ENCODE results near the gene MAD1L1.

MAD1L1 gene

DNA sequence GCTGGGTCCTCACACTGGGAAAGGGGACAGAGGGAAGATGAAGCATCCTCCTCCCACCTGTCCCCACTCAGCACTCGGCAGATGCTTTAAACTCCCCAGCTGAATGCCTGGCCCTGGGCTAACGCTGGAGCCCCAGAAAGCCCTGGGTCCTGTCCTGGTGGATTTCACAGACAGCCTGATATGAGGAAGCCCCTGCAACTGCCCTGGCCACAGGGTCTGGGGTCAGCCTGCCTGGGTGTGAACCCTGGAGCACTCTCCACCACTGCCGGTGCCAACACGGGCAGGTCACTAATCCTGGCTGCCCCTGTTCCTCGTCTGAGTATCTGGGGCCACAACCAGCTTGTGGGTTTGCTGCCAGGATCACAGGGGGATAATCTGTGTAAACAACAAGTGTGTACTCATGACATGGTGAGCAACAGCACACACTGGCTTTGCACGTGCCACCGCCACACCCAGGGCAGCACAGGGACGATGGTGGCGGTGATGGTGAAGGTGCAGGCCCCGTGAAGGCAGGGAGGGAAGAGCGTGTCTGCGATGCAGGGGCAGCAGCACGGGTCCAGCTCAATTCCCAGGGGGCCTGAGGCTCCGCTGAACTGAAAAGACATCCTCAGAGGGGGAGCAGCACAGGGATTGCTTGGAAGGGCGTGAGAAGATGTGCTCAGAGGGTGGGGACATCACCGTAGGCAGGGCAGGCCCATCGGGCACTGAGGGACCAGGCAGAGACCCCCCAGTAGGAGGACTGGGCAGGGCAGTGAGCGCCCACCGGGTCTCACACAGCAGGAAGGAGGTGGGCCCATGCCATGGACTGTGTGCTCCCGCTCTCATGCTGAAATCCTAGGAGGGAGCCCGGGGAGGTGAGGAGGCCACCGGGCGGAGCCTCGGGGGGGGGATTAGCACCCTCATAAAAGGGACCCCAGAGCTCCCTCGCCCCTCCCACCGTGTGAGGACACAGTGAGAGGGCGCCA, 238.7 kb downstream of the MAD1L1 start:
- DNase-seq = no peak

DNA sequence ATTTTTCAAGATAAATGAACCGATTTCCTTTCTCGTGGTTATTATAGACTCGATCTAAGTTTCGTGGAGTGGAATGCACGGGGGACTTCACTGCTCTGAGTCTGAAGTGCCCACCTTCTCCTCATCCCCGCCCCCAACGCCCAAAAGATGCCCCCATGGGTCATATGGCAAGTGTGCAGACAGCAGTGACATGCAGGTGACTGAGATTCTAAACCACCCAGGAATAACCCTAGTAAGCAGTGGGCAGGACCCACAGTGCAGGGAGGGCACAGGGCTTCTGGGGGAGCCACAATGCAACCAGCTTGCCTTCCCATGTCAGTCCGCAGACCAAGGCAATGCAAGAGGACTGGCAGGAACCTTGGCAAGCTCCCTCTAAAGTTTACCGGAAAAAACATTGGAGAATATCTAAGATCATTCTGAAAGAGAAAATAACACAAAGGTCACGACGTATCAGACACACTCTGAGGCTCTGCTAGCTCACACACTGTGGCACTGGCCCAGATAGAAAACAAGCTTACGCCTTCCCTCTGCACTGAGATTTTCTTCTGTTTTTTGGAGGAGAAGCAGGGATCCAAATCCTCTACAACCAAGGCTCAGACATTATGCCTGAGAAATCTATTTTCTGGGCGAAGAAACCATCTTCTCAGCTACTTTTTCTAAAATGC, 239.6 kb downstream of the MAD1L1 start:
- DNase-seq = no peak

- DNase-seq = no peak
Observed at GRCh38 chr7:1992554-1992953, 240.2 kb downstream of the MAD1L1 start.

DNA sequence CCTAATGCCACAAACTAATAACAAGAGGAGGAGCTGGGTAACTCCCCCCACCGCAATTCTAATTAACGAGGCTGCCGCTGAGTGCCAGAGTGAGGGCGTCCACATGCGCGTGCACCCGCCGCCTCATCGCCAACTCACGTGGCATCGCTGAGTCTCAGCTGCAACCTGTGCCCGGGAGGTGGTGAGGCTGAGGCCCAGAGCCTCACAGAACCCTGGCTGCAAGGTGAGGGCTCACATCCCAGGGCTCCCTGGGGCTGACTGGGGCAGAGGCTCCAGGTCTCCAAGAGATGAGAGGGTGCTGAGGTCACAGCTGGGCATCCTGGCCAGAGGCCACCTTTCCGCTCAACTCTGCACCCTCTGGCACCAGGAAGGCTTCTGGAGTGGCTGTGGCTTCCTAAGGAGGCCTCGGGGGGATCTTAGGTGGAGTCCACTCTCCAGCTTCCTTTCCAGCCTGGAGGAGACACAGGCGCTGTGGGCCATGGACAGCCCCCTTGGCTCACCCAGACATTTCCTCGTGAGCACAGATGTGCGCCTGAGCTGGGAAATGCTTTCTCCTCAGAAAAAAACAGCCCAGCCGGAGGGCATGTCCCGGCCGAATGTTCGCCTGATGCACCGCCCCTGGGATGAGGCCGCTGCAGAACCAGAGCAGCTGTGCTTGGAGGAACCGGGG, 242.6 kb downstream of the MAD1L1 start:
- DNase-seq = no peak

DNA sequence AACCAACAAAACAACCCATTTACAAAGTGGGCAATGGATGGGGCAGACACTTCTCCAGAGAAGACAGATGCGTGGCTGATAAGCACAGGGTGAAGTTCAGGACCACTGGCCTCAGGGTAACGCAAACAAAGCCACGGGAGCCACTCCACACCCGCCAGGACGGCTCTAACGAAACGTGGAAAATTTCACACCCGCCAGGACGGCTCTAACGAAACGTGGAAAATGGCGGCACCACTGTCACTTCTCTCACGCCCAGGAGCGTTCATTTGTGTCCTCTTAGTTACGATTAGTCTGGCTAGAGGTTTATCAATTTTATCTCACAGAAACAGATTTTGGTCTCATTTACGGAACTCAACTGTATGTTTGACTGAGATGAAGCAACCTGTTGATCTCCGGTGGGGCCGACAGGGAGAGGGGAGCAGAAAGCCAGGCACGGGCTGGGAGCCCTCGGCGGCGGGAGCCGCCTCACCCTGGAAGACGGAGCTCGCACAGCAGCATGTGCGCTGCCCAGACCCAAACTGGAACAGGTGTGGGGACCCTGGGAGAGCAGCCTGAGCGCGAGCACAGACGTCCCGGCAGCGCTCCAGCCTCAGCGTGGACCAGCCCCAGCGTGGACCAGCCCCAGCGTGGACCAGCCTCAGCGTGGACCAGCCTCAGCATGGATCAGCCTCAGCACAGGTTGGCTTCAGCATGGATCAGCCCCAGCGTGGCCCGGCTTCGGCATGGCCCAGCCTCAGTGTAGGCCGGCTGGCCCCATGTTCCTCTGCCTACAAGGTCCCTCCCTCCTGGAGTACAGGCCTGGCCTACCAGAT, 243.5 kb downstream of the MAD1L1 start:
- no peak for DNase-seq

DNA sequence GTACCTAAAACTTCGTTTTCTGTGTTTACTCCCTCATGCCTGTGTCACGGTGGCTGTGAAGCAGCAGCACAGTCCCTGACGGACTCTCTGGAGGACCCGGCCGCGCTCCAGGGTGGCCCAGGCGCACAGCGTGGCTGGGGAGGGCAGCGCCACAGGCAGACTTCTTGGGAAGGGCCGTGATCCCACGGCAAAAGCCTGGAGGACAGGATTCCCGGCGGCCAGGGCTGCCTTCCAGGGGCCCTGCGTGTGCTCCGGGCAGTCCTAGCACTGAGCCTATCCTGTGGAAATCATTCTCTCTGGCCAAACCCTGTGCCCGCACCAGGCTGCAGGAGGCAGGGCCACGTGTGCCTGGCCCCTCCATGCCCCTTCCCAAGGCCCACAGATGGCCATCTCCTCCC, 244.2 kb downstream of the MAD1L1 start:
- DNase-seq = no peak

DNA sequence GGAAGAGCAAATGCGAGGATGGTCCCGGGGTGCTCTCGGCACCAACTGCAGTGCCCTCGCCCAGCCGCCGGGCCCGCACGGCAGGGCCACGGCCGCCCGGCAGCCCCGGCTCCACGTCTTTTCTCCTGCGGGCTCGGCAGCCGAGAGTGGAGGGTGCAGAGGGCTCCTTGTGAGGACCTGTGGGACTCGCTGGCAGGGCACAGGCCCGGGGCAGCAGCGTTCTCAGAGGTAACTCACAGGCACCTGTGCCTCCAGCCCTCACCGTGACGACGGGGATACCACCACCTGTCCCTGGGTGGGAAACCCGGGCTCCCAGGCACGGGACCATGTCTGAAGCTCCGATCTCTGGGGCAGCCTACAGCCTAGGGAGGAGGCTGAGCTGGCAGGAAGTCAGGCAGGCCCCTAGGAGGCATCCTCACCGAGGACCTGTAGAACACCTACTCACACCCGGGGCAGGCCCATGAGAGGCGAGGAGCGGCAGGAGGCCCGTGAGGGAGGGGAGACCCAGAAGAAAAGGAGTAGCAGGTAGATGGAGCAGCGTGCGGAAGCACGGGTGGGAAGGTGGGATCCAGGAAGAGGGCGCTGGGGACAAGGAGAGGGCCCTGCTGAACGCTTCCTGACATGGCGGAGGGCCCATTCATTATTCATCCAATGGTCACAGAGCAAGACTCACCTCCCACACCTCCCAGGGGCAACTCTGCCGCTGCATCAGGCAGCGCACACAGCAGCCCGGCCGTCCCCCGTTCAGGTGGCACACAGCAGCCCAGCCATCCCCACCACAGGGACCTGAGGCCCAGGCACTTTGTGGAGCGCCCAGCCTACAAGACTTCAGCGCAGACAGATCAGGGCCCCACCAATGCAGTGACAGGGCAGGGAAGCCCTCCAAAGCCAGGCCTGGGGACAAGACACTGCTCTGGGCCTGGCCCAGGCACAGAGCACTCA, 244.9 kb downstream of the MAD1L1 start:
- DNase-seq = no peak

DNA sequence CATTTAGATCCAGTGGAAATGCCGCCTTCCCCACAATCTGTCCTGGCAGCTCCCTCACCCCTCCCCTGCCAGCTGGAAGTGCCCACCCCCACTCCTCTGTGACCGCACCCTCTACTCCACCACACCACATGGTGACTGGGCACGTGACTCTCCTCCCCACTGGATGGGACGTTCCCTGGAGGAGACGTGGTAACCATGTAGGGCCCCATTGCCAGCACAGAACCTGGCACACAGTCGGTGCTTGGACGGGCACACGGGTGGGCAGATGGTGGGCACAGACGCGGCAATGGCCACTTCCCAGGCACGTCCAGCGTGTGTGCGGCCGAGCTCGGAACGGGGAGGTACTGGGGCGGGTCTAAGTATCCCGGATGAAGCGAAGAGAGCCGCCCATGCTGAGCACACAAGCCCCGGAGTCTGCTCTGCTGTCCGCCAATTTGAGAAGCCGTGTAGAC, 245.6 kb downstream of the MAD1L1 start:
- no peak for DNase-seq

GRCh38 chr7:1986366-1987083, 246.2 kb downstream of the MAD1L1 start:
- DNase-seq = no peak

- no peak for DNase-seq
Observed at GRCh38 chr7:1985936-1986335, 246.8 kb downstream of the MAD1L1 start.

- DNase-seq = no peak
Observed at GRCh38 chr7:1985042-1985441, 247.7 kb downstream of the MAD1L1 start.

DNA sequence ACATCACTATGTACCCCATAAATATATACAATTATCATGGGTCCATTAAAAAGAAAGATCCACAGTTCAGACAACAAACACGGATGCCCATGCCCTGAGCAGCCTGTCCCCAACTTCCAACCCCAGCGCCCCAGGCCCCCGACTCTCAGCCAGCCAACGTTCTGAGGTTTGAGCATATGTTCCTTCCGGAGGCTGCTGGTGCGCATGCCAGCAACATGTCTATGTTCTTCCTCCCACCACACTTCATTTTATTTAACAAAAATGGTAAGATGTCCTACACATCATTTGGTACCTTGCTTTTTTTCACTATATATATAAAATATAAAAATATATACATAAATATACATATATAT, 250.9 kb downstream of the MAD1L1 start:
- DNase-seq = no peak

GRCh38 chr7:1981201-1981877, 251.4 kb downstream of the MAD1L1 start:
- no peak for DNase-seq

- no peak for DNase-seq
Observed at GRCh38 chr7:1979591-1980560, 252.9 kb downstream of the MAD1L1 start.

DNA sequence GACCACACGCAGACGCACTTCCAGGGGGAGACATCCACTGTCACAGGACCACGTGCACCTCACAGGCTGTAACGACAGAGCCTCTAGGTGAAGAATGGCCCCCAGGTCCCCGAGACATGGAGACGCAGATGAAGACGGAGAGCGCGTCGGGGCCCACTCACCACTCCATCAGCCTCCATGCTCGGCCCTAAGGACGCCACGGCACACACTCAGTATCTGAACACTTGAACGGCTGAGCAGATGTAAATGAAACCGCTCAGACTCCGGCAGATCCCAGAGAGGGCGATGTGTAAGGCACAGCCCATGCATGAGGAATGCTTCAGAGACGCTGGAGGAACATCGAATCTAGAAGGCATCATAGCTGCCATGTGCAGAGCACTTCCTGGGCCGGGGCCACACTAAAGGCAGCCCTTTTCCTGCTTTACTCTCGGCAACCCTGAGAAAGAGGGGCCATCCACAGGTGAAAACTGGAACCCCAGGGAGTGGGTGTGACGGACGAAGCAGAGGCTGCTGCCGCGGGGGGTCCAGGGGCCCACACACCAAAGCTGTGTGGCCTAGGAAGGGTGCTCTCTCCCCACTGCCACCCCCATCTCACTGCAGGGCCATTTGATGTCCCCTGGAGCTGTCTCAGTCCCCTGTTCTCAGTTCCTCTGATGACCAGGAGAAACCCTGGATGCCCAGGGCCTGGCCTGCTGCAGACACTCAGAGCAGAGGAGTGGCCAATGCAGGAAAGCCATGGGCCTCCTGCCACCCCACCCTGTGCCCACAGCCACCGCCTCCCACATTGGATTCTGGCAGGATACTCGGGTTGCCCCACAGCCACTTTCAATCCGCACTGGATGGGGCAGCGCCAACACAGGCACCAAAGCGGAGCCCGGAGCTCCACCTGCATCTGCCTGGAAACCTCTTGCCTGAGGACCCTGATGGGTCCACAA, 253.8 kb downstream of the MAD1L1 start:
- no peak for DNase-seq

DNA sequence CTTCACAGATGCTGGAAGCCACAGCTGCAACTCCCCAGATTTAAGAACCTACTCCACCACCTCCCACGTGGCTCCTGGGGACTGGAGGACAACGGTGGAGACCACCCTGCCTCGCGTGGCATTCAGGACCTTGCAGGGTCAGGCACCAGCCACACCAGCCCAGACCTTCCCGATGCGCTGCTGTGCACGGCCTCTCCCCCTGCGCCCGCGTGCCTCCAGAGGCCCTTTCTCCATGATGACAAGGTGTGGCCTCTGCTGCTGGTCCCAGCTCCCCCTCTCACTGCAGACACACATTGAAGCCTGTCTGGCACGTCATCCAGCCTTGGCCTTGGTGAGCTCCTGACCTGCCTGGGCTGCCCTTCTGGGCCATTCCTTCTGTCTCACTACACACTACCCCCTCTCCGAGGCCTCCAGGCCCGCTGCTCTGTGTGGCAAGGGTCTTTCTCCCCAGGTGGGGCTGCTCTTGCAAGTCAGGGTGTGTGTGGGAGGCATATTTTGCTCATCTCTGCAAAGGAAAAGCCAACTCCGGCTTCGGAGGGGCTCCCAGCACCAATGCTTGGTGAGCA, 254.8 kb downstream of the MAD1L1 start:
- no peak for DNase-seq

DNA sequence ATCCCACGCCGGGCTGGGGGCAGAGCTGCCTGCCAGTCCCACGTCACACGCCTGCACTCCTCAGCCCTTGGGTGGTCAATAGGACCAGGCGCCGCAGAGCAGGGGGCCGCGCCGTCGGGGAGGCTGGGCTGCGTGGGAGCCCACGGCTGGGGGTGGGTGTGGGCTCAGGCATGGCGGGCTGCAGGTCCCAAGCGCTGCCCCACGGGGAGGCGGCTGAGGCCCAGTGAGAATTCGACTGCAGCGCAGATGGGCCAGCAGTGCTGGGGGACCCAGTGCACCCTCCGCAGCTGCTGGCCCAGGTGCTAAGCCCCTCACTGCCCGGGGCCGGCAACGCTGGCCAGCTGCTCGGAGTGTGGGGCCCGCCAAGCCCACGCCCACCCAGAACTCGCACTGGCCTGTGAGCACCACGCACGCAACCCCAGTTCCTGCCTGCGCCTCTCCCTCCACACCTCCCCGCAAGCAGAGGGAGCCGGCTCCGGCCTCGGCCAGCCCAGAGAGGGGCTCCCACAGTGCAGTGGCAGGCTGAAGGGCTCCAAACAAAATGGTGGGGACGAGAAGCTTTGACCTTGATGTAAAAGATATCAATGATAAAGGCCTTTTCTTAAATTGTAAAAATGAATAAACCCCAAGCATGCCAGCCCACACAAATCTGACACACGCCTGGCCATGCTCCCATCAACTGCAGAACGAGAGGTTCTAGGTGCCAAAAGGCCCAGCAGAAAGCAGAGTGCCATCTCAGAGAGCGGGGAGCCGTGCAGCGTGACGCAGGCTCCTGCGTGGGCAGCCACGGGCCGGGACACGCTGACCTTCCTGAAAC, 255.5 kb downstream of the MAD1L1 start:
- no peak for DNase-seq
